Right hindlimb (tissue), 1 donor: ENCODE data around the gene FRMPD4.
"Not testable (repeated sequence)": the region's sequence is repeated elsewhere in the genome, so short reads cannot be mapped to it uniquely, and the experiment has no call there.

Experiments
- DNase-seq: peaks from one replicate; pipeline ENCODE4 v3.0.0-alpha.2; 2018

Gene FRMPD4

GRCh38 chrX:12138361-12139313 lies at the start of gene FRMPD4:
Gene FRMPD4 (plus strand): TSS chrX:12138473. CDS start chrX:12138972, 499 bp downstream.
- DNase-seq = peak; percentile 38

GRCh38 chrX:12089740-12090139 lies 48.5 kb upstream of the FRMPD4 start:
- no peak for DNase-seq

- no peak for DNase-seq
Measured at GRCh38 chrX:12113321-12113720, 25.0 kb upstream of the FRMPD4 start.

- no peak for DNase-seq
Measured at GRCh38 chrX:12115377-12115776, 22.9 kb upstream of the FRMPD4 start.

- DNase-seq = no peak
Measured at GRCh38 chrX:12118134-12118533, 20.1 kb upstream of the FRMPD4 start.

- DNase-seq = no peak
Measured at GRCh38 chrX:12128017-12128416, 10.3 kb upstream of the FRMPD4 start.

- DNase-seq = peak; percentile 24
Measured at GRCh38 chrX:12137951-12138360, 317 bp upstream of the FRMPD4 start.

- DNase-seq = no peak
Measured at GRCh38 chrX:12139934-12140611, 1.8 kb downstream of the FRMPD4 start.

- DNase-seq = no peak
Measured at GRCh38 chrX:12141511-12141910, 3.2 kb downstream of the FRMPD4 start.

- no peak for DNase-seq
Measured at GRCh38 chrX:12142661-12143060, 4.4 kb downstream of the FRMPD4 start.

GRCh38 chrX:12145402-12145801 lies 7.1 kb downstream of the FRMPD4 start:
- no peak for DNase-seq

GRCh38 chrX:12149670-12150407 lies 11.6 kb downstream of the FRMPD4 start:
- no peak for DNase-seq

- no peak for DNase-seq
Measured at GRCh38 chrX:12153317-12153716, 15.0 kb downstream of the FRMPD4 start.

GRCh38 chrX:12153741-12154140 lies 15.5 kb downstream of the FRMPD4 start:
- no peak for DNase-seq

- no peak for DNase-seq
Measured at GRCh38 chrX:12159799-12160198, 21.5 kb downstream of the FRMPD4 start.

- no peak for DNase-seq
Measured at GRCh38 chrX:12162420-12162819, 24.1 kb downstream of the FRMPD4 start.

- not testable (repeated sequence) for DNase-seq
Measured at GRCh38 chrX:12164180-12164579, 25.9 kb downstream of the FRMPD4 start.

GRCh38 chrX:12170755-12171154 lies 32.5 kb downstream of the FRMPD4 start:
- no peak for DNase-seq

- no peak for DNase-seq
Measured at GRCh38 chrX:12174358-12174757, 36.1 kb downstream of the FRMPD4 start.

- DNase-seq = no peak
Measured at GRCh38 chrX:12197030-12197429, 58.8 kb downstream of the FRMPD4 start.

- DNase-seq = no peak
Measured at GRCh38 chrX:12206413-12206812, 68.1 kb downstream of the FRMPD4 start.

- DNase-seq = peak; percentile 37
Measured at GRCh38 chrX:12210196-12210815, 72.0 kb downstream of the FRMPD4 start.

GRCh38 chrX:12210971-12211370 lies 72.7 kb downstream of the FRMPD4 start:
- no peak for DNase-seq
